HG02623 (cell line): ENCODE measurements around the gene CCDC194.
A peak's percentile ranks its signal among the peaks of the same experiment; 100 is the strongest.

ENCODE experiments used
- ATAC-seq: cut with Tn5 transposase; IDR thresholded peaks from one replicate; pipeline ENCODE4 v1.9.1; 2021; ENCODE audit warnings: moderate library complexity; ENCODE audit not compliant: unreplicated experiment

Gene CCDC194

DNA sequence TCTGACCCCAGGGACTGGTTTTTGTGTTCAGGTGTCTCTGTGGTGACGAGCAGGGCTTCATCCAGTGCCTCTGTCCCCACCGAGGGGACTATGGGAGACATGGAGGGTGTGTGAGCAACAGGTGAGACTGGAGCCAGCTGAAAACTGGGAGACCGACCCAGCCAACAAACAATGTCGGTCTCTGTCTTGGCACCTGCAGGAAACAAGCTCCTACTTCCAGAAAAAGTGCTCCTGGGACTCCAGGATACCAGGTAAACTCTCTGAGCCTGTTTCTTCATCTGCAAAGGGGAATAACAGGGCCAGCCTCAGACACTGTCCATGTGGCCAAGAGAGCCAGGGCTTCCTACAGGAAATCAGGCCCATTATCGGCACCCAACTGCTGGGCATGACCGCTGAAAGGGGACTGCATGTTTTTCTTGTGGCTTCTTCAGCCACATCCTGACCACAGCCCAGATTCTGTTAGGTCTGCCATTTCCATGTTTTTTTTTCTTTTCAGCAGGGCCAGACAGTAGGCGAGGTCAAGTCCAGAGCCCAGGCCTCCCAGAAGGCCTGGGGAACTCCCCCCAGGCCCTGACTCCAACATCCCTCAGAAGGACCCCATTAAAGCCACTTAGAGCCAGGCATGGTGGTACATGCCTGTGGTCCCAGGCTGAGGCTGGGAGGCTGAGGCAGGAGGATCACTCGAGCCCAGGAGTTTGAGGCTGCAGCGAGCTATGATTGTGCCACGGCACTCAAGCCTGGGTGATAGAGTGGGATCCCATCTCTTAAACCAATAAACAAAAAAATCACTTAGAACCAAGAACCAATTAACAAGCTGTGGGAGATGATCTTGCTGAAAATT is 12.3 kb upstream of the CCDC194 start:
- ATAC-seq, result no peak

DNA sequence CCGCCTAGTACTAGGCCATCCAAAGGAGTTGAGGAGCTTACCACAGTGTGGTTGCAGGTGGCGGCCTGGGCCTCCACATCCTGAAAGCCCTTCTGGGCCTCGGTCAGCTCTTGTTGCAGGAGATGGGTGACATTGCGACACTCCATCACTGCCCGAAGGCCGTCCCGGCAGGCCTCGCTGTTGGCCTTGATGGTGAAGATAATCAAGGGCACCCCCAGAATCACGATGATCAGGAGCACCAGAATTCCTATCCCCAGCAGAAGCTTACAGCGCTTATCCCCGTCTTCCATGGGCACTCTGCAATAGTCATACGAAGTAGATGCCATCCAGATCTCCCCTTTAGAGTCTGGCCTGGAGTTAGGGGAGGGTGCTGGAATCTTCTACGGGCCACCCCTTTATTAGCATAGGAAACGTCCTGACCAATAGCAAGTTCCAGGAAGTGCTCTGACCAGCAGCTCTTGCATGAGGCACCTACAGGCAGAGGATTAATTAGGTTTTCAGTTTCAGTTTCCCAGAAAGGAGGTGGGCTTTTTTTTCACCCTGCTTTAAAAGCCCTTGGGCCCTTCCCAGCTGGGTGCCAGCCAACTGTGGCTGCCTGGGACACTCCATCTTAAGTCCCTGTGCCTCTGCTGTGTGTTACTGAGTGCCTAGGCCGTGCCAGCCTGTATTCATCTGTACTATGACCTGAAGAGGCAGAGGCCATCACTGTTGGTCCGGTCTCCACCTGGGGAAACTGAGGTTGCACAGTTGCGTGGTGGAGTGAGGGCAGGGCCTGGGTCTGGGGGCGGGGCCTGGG is 11.5 kb upstream of the CCDC194 start, which contains the start of gene BST2:
Gene BST2 (minus strand): TSS at position 381 of the 796 bp plus-strand sequence. CDS start 55 bp downstream, at position 326.
- peak; percentile 85 for ATAC-seq

DNA sequence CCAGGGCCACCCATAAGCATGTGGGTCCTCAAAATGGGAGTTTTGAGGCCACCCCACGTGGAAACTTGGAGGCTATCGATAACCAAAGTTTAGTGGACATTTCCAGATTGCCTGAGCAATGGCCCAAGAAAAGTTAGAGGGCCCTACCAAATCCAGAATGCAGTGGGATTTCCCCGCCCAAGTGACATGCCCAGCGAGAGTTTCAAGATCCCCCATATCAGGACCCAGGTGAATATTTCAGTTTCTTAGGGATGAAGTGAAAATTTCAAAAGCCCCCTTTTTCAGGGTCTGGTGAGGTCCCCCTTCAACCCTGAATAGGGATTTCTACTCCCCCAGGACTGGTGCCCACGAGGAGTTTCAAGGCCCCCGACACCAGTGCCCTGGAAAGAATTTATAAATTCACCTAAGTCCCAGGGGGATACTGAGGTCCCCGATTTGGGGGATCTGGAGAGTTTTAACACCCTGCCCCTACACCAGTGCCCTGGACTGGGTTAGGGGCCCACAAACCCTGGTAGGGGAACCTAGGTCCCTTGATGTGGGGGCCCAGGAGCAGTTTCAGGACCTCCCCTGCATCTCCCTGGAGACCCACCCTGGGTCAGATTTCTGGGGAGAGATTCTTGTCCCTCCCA is 10.7 kb upstream of the CCDC194 start:
- no peak for ATAC-seq

DNA sequence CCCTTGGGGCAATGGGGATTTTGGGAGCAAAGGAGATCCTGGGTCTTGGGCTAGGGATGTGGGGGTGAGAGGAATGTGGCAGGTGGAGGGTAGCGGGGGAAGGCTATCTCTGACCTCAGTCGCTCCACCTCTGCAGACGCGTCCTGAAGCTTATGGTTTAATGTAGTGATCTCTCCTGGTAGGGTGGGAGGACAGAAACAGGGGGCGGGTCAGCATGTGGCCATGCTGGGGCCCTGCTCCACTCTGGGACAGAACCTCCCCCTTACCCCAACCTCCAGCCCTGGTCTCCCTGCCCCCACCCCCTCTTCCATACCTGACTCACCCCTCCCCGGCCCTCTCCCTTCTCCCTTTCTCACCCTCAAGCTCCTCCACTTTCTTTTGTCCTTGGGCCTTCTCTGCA is 10.0 kb upstream of the CCDC194 start:
- no peak for ATAC-seq

DNA sequence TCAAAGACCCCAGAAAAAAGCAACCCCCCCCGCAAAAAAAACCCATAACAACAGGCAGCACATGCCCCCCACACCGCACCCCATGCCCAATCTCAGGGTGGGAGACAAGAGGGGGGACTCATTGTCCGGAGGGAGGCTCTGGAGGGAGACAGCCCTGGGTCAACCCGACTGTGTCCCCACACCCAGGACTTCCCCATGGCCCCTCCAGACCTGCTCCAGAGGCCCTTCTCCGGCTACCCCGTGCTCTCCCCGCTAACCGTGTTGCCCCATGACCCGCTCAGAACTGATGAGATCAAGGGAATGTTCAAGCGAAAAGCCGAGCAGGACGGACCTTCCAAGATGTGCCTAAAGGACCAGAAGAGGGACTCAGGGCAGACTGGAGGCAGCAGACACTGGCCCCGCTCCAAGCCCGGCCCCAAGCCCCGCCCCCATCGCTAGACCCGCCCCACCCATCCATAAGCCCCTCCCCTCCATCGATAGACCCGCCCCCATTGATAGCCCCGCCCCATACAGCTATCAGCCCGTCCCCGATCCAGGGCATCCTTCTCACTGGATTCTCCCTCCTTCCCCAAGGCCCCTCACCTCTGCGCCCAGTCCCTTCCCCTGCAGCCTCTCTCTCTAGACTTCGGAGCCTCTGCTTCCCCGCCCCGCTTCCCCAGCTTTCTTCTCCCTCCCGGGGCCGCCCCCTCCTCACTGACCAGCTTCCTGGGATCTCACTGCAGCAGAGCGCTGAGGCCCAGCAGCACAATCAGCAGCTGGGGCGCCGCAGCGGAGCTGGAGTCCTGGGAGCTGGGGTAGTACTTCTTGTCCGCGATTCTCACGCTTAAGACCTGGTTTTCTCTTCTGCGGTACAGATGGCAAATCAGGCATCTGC is 9.2 kb upstream of the CCDC194 start:
- ATAC-seq, result no peak

DNA sequence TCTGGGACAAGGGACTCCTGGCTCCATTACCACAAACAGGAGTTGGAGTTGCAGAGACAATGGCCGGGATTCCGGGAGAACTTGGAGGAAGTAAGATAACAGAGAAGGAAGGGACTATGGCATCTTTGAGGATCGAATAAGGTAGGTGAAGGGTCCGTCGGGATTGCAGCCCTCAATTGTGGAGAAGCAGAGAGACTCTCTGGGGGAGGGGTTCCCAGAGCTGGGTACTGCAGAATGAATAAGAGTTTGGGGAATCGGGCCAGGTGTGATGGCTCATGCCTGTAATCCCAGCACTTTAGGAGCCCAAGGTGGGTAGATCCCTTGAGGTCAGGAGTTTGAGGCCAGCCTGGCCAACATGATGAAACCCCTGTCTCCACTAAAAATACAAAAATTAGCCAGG is 7.6 kb upstream of the CCDC194 start:
- no peak for ATAC-seq

DNA sequence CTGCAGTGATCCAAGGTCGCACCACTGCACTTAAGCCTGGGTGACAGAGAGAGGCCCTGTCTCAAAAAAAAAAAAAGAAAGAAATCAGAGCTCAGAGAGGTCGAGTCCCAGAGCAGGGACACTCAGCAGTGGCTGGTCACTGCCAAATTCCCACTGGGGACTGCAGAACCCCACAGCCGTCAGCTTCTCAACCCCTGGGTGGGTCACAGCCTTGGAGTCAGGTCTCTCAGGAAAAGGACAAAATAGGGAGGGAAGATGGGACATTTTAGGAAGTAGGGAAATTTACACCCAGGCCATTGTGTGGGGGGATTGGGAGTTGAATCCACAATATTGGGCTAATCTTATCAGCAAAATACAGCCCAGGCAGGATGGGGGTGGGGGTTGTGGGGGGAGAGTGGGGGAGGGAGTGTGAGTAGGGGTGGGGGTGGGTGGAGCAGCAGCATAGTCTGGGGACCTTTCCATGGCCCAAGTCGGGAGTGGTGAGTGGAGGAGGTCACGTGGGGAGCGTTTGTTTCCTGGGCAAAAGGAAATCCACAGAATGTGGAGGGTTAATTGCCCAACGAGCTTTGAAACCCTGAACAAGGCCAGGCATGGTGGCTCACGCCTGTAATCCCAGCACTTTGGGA is 5.0 kb upstream of the CCDC194 start:
- ATAC-seq, result no peak

DNA sequence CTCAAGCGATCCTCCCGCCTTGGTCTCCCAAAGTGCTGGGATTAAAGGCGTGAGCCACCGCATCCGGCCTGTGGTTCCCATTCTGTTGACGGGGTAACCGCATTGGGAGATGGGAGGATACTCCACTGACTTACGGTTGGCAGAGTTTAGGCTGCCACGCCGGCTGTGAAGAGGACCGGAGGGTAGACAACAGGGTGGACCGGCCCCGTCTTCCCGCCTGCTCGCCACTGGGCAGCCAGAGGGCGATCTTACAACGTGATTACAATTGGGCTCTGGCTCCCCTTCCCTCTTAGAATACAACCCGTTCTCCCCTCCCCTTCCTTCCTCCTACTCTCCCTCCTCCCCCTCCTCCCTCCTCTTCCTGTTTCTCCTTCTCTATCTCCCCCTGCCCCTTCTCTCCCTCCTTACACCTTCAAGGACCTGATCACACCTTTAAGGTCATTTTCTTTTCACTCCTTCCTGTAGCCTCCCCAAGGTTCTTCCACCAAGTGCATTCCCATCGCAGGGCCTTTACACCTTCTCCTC is 957 bp upstream of the CCDC194 start:
- ATAC-seq, result no peak

DNA sequence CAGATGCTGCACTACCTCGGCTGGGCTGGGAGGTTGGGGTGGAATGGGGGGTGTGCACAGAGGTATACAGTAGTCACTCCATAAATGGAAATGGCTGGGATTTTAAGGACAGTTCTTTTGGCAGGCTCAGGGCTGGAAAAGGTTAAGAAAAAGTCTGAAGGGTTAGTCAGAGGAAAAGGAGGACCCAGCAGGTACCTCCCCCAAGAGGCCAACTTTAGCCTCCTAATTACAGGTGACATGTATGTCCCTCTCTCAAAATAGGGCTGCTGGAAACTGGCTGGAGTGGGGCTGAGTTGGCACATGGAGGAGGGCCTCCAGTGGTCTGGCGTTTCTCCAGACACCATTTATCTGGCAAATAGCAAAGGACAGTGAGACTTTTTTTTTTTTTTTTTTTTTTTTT is 994 bp downstream of the CCDC194 start:
- no peak for ATAC-seq

DNA sequence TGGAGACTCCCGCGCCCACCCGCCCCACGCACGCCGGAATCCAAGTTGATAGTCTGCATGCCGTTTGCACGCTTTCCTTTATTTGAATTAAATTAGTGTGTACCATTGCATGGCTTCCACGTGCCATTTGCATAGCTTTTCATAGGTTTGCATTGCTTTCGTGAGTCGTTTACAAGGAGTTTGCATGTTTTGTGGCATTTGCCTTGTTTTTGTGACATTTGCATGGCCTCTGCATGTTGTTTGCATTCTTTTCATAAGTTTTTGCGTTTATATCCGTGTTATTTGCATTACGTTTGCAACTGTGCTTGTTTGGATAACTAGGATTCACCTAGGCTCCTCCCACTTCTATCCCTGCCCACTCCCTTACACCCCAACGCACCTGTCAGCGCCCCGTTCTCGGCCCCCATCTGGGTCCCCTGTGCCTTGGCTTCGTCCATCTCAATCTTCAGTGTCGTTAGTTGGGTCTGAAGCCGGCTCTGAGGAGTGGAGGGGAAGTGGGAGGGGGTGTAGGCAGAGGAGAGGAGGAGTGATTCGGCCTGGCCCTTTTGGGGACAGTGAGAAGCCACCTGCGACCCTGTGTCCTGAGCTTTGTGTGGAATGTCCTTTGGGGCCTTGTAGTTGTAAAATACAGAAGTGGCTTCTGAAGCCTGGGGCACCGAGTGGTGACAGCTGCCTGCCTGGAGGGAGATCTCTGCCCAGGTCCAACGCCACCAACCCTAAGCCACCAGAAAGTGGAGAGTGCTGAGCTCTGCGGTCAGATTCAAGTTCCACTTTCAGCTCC is 2.4 kb downstream of the CCDC194 start:
- no peak for ATAC-seq

DNA sequence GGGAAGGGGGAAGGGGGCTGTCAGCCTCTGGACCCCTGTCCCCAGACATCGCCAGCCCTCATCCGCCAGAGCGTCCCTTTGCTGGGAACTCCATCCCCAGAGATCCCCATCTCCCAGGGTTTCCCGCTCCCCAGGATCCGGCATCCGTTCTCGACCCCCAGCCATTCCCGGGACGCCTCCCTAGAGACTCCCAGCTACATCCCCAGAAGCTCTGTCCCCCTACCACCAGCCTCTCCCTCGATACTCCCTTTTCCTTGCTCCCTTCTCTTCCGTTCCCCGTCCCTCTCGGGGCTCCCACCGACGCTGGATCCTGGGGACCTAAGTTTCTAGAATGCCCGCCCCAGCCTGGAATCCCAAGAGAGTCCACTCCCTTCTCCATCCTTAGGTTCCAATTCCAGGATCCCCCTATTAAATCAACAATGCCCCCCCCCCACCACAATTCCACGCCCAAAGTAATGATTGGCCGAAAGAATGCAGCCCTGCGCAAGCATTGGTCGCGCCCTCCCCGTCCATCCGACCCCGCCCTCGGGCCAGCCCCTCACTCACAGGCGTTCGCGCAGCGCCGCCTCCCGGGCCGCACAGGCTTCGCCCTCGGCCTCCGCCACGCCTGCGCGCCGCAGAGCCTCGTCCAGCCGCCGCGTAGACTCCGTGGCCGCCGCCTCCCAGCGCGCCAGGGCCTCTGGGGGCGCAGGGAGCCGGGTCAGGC is 3.2 kb downstream of the CCDC194 start:
- ATAC-seq, result peak; percentile 87

DNA sequence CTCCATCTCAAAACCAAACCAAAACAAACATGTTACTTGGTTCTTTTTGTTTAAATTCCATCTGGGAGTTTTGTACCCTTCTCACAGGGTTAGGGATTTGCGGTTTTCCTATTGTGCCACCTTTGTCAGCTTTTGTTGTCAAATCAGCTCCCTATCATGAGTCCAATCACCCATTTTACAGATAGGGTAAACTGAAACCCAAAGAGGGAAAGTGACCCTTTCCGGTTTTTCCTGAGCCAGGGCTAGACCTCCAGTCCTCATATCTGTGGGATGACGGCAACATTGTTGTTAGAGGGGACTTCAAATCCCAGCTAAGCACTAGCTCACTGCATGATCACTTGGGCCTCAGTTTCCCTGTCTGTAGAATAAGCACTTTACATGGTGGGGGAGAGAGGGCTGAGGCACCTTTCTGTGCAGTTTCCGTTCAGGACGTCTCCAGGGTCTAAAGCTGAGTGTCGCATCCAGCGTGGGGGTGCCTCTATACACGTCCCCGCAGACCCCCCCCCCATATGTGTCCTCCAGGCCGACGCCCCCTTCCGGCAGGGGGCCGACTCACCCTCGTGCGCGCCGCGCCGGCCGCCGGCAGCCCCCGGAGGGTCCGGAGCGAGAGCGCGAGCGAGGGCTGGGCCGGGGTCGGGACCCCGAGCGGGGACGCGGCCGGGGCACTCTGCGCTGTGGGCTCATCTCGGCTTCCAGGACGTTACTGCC is 3.9 kb downstream of the CCDC194 start:
- ATAC-seq, result no peak

DNA sequence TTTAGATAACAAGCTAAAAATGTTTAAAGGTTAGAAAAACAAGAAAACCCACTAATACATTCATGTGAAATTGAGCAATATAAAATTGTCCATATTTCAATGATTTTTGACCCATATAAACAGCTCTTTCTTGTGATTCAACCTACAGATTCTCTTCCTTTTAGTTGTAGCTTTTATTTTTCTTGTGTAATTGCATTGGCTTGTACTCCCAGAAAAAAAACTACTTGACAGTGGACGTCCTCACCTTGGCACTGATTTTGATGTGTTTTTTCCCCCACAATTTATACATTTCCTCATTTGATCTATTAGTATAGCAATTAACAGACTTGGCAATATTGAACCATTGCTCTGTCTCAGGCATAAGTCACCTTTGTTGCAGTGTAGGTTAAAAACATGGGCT is 4.7 kb downstream of the CCDC194 start:
- ATAC-seq, result no peak

DNA sequence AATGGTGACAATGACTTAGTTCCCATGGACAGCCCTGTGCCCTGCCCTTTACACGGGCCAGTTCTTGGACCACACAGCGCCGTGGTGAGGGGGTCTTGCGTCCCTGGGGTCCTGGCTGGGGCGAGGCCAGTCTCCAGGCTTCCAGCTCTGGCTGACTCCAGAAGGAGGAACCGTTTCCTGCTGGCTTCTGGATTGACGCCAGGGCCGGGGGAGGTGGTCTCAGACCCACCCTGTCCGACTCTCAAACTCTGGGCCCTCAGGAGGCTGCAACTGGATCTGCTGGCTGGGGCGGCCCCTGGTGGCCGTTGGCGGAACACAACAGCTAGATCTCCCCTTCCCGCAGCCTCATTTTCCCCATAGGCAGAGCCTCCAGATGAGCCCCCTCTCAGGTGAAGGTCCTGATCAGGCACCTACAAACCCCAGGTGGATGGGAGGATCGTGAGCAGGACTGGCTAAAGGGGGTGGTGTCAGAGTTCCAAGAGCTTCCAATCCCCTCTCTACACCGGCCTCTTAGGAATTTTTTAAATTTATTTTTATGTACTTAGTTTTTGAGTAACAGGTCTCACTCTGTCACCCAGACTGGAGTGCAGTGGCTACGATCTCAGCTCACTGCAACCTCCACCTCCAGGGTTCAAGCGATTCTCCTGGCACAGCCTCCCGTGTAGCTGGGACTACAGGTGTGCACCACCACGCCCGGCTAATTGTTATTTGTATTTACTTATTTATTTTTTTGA is 8.0 kb downstream of the CCDC194 start:
- no peak for ATAC-seq

DNA sequence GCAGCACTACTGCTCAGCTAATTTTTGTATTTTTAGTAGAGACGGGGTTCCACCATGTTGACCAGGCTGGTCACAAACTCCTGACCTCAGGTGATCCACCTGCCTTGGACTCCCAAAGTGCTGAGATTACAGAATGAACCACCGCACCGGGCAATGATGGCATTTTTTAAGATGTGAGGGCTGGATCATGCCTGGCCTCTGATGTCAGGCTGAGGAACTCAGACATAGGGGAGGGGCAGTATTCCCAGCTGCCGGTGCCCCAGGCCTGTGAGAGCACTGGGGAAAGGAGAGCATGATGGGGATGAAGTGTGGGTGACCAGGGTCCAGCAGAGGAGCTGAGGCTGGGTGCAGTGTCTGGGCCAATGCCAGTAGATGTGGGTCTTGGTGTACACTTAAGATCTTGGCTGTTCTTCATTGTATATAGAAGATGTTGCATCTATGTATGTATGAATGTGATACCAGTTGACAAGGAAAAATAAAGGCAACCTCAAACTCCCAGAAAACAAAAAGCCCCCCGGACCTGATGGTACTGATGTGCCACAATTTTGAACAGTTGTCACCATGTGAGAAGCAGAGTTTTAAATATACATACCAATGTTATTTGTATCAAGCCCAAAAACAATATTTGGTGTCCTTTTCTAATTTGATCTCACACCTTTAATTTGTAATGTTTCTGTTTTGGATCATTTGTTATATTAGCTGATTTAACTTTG is 13.4 kb downstream of the CCDC194 start:
- no peak for ATAC-seq

DNA sequence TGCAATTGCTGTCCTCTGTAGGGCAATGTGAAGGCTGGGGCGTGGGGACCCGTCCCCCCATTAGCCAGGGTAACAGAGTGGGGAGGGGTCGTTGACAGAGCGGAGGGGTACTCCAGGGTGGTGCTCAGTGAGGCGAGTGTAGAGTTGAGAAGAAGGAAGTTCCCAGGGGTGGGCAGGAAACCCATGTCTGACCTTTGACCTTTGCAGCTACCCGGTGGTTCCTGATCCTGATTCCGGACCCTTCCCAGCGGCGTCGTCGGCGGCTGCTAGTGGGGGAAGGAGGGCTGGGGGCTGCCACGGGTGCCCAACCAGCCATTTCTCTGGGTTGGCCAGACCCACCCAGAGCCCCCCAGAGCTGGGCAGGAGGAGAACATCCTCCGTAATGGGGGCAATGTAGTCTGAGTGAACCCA is 14.8 kb downstream of the CCDC194 start:
- ATAC-seq, result no peak

DNA sequence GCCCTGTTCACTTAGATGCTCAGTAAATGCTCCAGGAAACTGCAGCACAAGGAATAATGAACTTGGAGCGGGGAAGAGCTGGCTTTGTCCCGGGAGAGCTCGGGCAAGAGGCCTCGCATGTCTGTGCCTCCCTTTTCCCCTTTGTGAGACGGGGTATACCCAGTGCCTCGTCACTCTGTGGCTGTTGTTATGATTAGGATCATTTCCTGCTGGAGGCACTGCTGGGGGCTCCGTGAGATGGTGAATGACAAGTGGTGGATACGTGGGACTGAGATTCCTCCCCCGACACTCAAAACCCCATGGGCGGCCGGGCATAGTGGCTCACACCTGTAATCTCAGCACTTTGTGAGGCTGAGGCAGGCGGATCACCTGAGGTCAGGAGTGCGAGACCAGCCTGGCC is 15.7 kb downstream of the CCDC194 start:
- no peak for ATAC-seq
